OCI-LY7 (cell line): Measurements from ENCODE around the gene TTC21A. TPM values are rescaled to one million over a fixed set of nuclear protein-coding genes. Genes with fewer than 3 reads are reported as not detected.
A peak's percentile ranks its signal among the peaks of the same experiment; 100 is the strongest.

Source experiments
- BruUV-seq: library from RNA; stranded (reverse); fragments of 400-500 nt; replicated peaks from 2 replicates; lab custom pipeline; 2021; lab: Mats Ljungman, UMichigan
- CTCF ChIA-PET: fragments of 300-600 bp; sonication (Branson Sonifier 250); formaldehyde crosslinking; loops from one replicate; lab custom pipeline; 2022; ENCODE audit warnings: antibody characterized with exemption; ENCODE audit not compliant: unreplicated experiment; lab: Charles Lee
- POLR2A ChIA-PET: fragments of 300-600 bp; sonication (Branson Sonifier 250); formaldehyde crosslinking; loops from one replicate; lab custom pipeline; 2022; ENCODE audit warnings: antibody characterized with exemption; lab: Charles Lee
- DNase-seq: peaks from one replicate; pipeline ENCODE4 v3.0.0-alpha.2; 2015; ENCODE audit warnings: low spot score
- H2AFZ ChIP-seq: fragments of 200-600 bp; sonication (generic), shearing (Covaris generic); 2 replicates; pipeline ENCODE4 v1.6.1; 2014; ENCODE audit warnings: mild to moderate bottlenecking, antibody characterized with exemption, low read length, moderate library complexity
- H3K27ac ChIP-seq: fragments of 200-600 bp; sonication (generic); 2 replicates; pipeline ENCODE4 v1.5.1; 2014; ENCODE audit warnings: mixed run types, low read depth, mild to moderate bottlenecking, moderate library complexity, low read length, inconsistent platforms; ENCODE audit not compliant: poor library complexity, severe bottlenecking
- H3K36me3 ChIP-seq: fragments of 200-600 bp; sonication (generic); 2 replicates; pipeline ENCODE4 v1.6.1; 2014; ENCODE audit warnings: mild to moderate bottlenecking, antibody characterized with exemption, low read length, moderate library complexity, mixed read lengths; ENCODE audit not compliant: insufficient read depth
- H3K4me1 ChIP-seq: fragments of 200-600 bp; sonication (generic); 2 replicates; pipeline ENCODE4 v1.5.1; 2014; ENCODE audit warnings: mild to moderate bottlenecking, low read length; ENCODE audit not compliant: insufficient read depth, poor library complexity, severe bottlenecking
- H3K4me2 ChIP-seq: fragments of 200-600 bp; sonication (generic); 2 replicates; pipeline ENCODE4 v1.6.1; 2014; ENCODE audit warnings: mild to moderate bottlenecking, low read length
- H3K4me3 ChIP-seq: fragments of 200-600 bp; sonication (generic); 2 replicates; pipeline ENCODE4 v1.5.1; 2014; ENCODE audit warnings: mild to moderate bottlenecking, low read depth, low read length; ENCODE audit not compliant: poor library complexity, severe bottlenecking
- H3K79me2 ChIP-seq: fragments of 200-600 bp; sonication (generic); 2 replicates; pipeline ENCODE4 v1.6.1; 2016; ENCODE audit warnings: low read depth, mild to moderate bottlenecking, low read length, moderate library complexity, mixed read lengths; ENCODE audit not compliant: insufficient read depth
- H3K9me2 ChIP-seq: fragments of 200-600 bp; sonication (generic); 2 replicates; pipeline ENCODE4 v1.6.1; 2016; ENCODE audit warnings: mild to moderate bottlenecking, low read length, mixed read lengths; ENCODE audit not compliant: insufficient read depth
- H3K9me3 ChIP-seq: fragments of 200-600 bp; sonication (generic); 2 replicates; pipeline ENCODE4 v1.6.1; 2014; ENCODE audit warnings: mild to moderate bottlenecking, mixed run types, low read length, mixed read lengths
- H4K20me1 ChIP-seq: fragments of 200-600 bp; sonication (generic); 2 replicates; pipeline ENCODE4 v1.6.1; 2014; ENCODE audit warnings: mild to moderate bottlenecking, antibody characterized with exemption, low read length, moderate library complexity, mixed read lengths; ENCODE audit not compliant: insufficient read depth
- CTCF ChIP-seq: fragments of 200-600 bp; sonication (generic); conservative IDR thresholded peaks from 2 replicates; pipeline ENCODE4 v1.5.1; 2014; ENCODE audit warnings: mild to moderate bottlenecking, antibody characterized with exemption, low read length, moderate library complexity, mixed read lengths
- EZH2phosphoT487 ChIP-seq: fragments of 200-600 bp; sonication (generic); IDR thresholded peaks from 2 replicates; pipeline ENCODE4 v1.6.1; 2018; ENCODE audit warnings: low read depth, borderline replicate concordance, mild to moderate bottlenecking, mixed run types, antibody characterized with exemption, low read length, moderate library complexity, mixed read lengths
- intact Hi-C: fragments of 100-400 bp; cut with micrococcal nuclease; formaldehyde crosslinking; loops from one replicate; pipeline ENCODE4 v1.10.0; 2022; ENCODE audit not compliant: unreplicated experiment
- total RNA-seq, 2 experiments: library from RNA; depleted of rRNA in 1 of 2; stranded (reverse); fragments of >200 nt in 1 of 2; shearing (Covaris generic) in 1 of 2; gene quantifications; 2 replicates each; pipeline ENCODE4 v1.2.3, GENCODE V29; 2014 to 2022

The TTC21A gene
- total RNA-seq, 2 experiments from 2014 or later: 12.8 to 27.1 TPM

GRCh38 chr3:39176025-39176714 lies 68.7 kb downstream of the TTC21A start:
- ChIA-PET POLR2A (interaction anchor here (1.0 kb wide), 1 partner anchor 27 kb away, joined by 4 read pairs; no protein-coding TSS in a partner anchor), CTCF (interaction anchor here (1.1 kb wide), 1 partner anchor 31 kb away, joined by 3 read pairs; no protein-coding TSS in a partner anchor)
- BruUV-seq: no TSS peak
- no peaks in the 10 kb centered on the region for H4K20me1 ChIP-seq
- no peak for DNase-seq
- no peak overlapping the region for H3K4me3 ChIP-seq
- no peaks in the 10 kb centered on the region for H3K36me3 ChIP-seq
- H3K4me2 ChIP-seq: no peak overlapping the region
- peaks cover 18% of the 10 kb centered on the region for H3K4me1 ChIP-seq
- TF ChIP-seq CTCF: no peak
- TF ChIP-seq EZH2phosphoT487: no peak
- no peaks in the 10 kb centered on the region for H3K9me3 ChIP-seq
- H3K9me2 ChIP-seq: no peaks in the 10 kb centered on the region
- H3K79me2 ChIP-seq: no peaks in the 10 kb centered on the region
- H3K27ac ChIP-seq: no peak overlapping the region
- H2AFZ ChIP-seq: no peak overlapping the region
- intact Hi-C loops: no loop called here

DNA sequence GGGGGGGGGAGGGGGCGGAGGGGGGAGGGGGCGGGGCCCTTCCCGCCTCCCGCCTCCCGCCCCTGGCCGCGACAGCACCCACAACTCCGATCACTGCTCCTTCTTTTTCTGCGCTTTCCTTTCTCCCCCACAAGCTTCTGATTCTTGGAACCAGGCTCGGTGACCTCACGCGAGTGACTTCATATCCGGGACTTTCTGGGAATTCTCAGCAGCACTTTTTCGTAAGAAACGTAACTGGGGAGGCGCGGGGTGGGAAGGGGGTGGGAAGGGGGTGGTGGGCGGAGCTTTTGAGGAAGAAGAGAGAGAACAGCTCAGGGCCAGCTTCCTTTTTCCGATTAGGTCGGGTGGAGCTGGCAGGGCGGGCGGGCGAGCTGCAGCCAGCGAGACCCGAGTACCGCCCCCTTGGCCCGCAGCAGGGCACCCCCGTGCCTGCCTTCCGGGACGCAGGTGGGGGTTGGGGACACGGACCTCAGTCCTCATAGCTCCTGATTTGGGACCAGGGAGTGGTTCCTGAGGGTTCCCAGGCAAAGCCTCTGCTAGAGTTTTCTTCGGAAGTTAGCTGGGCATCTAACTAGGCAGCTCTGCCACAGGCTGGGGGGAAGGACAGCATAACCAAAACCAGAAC lies 70.3 kb downstream of the TTC21A start:
- H3K4me2 ChIP-seq: peak overlapping the region; percentile 92
- POLR2A ChIA-PET: interaction anchor here (0.7 to 1.8 kb wide), 14 partner anchors 9 to 113 kb away, joined by 3 to 10 read pairs (median 4); no protein-coding TSS in a partner anchor
- TF ChIP-seq EZH2phosphoT487: no peak
- no peak for TF ChIP-seq CTCF
- H3K4me3 ChIP-seq: peak overlapping the region; percentile 61
- CTCF ChIA-PET: interaction anchor here (0.9 to 1.6 kb wide), 4 partner anchors 12 to 111 kb away, joined by 3 to 5 read pairs (median 4); no protein-coding TSS in a partner anchor
- intact Hi-C loops: no loop called here
- BruUV-seq: no TSS peak
- peaks cover 23% of the 10 kb centered on the region for H3K4me1 ChIP-seq
- peak; percentile 51 for DNase-seq
- H3K79me2 ChIP-seq: no peaks in the 10 kb centered on the region
- H3K27ac ChIP-seq: no peak overlapping the region
- no peaks in the 10 kb centered on the region for H3K9me3 ChIP-seq
- no peaks in the 10 kb centered on the region for H3K36me3 ChIP-seq
- peak overlapping the region; percentile 81 for H2AFZ ChIP-seq
- no peaks in the 10 kb centered on the region for H3K9me2 ChIP-seq
- H4K20me1 ChIP-seq: no peaks in the 10 kb centered on the region
